PFSK-1 (cell line): ENCODE measurements around the gene TBC1D9.

Experiments
- FOXP2 ChIP-seq: optimal IDR thresholded peaks from 2 replicates; pipeline ENCODE3; 2011; ENCODE audit warnings: borderline replicate concordance, control low read depth, inconsistent platforms; ENCODE audit not compliant: insufficient read depth; ENCODE audit errors: extremely low read length, extremely low read depth
- POLR2AphosphoS5 ChIP-seq: IDR thresholded peaks from 2 replicates; pipeline ENCODE4 v1.6.1; 2012; ENCODE audit warnings: low read depth, mild to moderate bottlenecking, control low read depth, low read length, moderate library complexity
- REST ChIP-seq, 2 experiments: IDR thresholded peaks; 2 replicates each; pipeline versions ENCODE4 v1.6.1 to v1.8.0; 2011 to 2012; ENCODE audit warnings: low read depth in 2 of 2, low read length in 2 of 2, control low read depth in 1 of 2, inconsistent platforms in 1 of 2, mild to moderate bottlenecking in 1 of 2, moderate library complexity in 1 of 2; ENCODE audit not compliant: insufficient read depth in 1 of 2
- SIN3A ChIP-seq: IDR thresholded peaks from 2 replicates; pipeline ENCODE4 v1.6.1; 2012; ENCODE audit warnings: mild to moderate bottlenecking, low read length, moderate library complexity, borderline replicate concordance; ENCODE audit not compliant: insufficient read depth
- TAF1 ChIP-seq: IDR thresholded peaks from 2 replicates; pipeline ENCODE4 v1.6.1; 2012; ENCODE audit warnings: low read length, control low read depth, borderline replicate concordance; ENCODE audit not compliant: insufficient read depth

The TBC1D9 gene

GRCh38 chr4:140693562-140693961 is 62.6 kb downstream of the TBC1D9 start:
- TF ChIP-seq SIN3A (no peak), FOXP2 (no peak), TAF1 (no peak), REST (IDR thresholded peaks at IDR 0.05; ENCODE audit: insufficient read depth in 1 of 2, low read depth in 2 of 2, low read length in 2 of 2) (no peak), POLR2AphosphoS5 (no peak)

GRCh38 chr4:140691369-140691768 is 64.8 kb downstream of the TBC1D9 start:
- TF ChIP-seq POLR2AphosphoS5 (no peak), FOXP2 (no peak), TAF1 (no peak), REST (IDR thresholded peaks at IDR 0.05; ENCODE audit: insufficient read depth in 1 of 2, low read depth in 2 of 2, low read length in 2 of 2) (no peak), SIN3A (peak; percentile 71; the same call in 1 of the 2 replicates)

DNA sequence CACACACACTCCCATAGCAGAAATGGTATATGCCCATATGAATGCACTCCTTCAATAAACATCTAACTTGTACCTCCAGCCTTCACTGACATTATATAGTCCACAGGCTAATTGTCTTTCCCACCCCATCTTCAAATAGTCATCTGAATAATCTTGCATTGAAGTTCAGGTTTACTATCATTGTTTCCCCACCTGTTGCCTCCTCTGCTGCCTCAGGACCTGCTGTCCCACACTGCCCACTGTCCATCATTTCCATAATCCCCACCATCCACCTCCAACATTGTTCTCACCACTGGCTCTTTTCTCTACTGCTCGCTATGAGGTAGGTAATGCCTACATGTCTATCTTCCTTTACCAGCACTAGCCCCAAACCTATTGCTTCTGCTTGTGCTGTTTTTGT is 66.1 kb downstream of the TBC1D9 start:
- TF ChIP-seq FOXP2, result no peak
- TF ChIP-seq POLR2AphosphoS5, result no peak
- no peak for TF ChIP-seq TAF1
- TF ChIP-seq REST (IDR thresholded peaks at IDR 0.05; ENCODE audit: insufficient read depth in 1 of 2, low read depth in 2 of 2, low read length in 2 of 2), result no peak
- no peak for TF ChIP-seq SIN3A

DNA sequence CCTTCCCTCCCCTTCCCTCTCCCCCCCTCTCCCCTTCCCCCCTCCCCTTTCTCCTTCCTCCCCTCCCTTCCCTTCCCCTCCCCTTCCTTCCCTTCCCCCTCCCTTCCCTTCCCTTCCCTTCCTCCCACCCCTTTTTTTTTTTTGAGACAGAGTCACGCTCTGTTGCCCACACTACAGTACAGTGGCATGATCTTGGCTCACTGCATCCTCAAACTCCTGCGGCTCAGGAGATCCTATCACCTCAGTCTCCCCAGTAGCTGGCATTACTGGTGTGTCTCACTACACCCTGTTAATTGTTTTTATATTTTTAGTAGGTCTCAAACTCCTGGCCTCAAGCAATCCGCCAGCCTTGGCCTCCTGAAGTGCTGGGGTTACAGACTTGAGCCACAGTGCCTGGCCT is 66.6 kb downstream of the TBC1D9 start:
- TF ChIP-seq SIN3A (no peak), FOXP2 (no peak), TAF1 (no peak), POLR2AphosphoS5 (no peak), REST (IDR thresholded peaks at IDR 0.05; ENCODE audit: insufficient read depth in 1 of 2, low read depth in 2 of 2, low read length in 2 of 2) (no peak)
